Measurements from ENCODE around the gene RASGRF1. TPM values are rescaled to one million over a fixed set of nuclear protein-coding genes. Genes with fewer than 3 reads are reported as not detected.

Gene RASGRF1
- total and polyA plus RNA-seq, 7 donors: 0.14 to 1.2 (median 0.58) TPM; not detected in 1

DNA sequence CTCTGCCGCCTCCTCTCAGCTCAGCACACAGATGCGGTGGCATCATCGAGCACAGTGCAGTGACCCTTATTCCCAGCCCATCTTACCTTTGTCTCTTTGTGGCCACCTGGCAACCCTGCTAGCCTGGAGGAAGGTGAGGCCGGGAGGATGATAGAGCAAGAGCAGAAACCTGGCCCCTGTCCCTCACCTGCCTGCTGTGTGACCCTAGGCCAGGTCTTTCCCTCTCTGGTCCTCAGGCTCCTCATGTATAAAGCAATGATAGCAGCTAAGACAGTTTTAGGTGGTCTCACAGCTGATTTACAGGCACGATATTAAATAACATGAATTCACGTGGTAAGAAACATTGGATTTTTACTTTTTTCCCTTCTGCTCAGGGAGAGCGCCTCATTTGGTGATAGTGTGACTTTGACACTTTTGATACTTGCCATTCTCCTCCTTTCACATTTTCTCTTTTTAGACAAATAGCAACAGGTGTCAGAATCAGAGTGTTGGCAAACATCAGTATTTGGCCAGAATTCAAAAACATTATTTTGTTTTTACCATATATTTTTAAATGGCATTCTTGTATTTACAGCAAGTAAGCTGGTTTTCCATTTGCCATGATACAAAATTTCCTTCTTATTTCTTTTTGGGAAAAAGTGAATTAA lies 116.2 kb downstream of the RASGRF1 start:
- intact Hi-C loops (cut with DNase I): no loop called here
- TF ChIP-seq, protein P1, sequence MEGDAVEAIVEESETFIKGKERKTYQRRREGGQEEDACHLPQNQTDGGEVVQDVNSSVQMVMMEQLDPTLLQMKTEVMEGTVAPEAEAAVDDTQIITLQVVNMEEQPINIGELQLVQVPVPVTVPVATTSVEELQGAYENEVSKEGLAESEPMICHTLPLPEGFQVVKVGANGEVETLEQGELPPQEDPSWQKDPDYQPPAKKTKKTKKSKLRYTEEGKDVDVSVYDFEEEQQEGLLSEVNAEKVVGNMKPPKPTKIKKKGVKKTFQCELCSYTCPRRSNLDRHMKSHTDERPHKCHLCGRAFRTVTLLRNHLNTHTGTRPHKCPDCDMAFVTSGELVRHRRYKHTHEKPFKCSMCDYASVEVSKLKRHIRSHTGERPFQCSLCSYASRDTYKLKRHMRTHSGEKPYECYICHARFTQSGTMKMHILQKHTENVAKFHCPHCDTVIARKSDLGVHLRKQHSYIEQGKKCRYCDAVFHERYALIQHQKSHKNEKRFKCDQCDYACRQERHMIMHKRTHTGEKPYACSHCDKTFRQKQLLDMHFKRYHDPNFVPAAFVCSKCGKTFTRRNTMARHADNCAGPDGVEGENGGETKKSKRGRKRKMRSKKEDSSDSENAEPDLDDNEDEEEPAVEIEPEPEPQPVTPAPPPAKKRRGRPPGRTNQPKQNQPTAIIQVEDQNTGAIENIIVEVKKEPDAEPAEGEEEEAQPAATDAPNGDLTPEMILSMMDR (IDR thresholded peaks at IDR 0.05): no peak
- TF ChIP-seq POLR2A (IDR thresholded peaks at IDR 0.05) (no peak), EP300 (IDR thresholded peaks at IDR 0.05) (no peak), POLR2AphosphoS5 (IDR thresholded peaks at IDR 0.05) (no peak)
- Histone ChIP-seq H3K9me3 (no peaks in the 10 kb centered on the region), H3K36me3 (no peaks in the 10 kb centered on the region), H3K4me3 (no peak overlapping the region), H3K4me1 (peaks cover 0 to 13% (median 5%) of the 10 kb centered on the region in 4 donors), H3K27me3 (no peaks in the 10 kb centered on the region), H3K27ac (no peak overlapping the region)
- 95 to 97% methylated on average over 7 of the region's 7 CpGs for WGBS, 2 donors
- no peak for DNase-seq

DNA sequence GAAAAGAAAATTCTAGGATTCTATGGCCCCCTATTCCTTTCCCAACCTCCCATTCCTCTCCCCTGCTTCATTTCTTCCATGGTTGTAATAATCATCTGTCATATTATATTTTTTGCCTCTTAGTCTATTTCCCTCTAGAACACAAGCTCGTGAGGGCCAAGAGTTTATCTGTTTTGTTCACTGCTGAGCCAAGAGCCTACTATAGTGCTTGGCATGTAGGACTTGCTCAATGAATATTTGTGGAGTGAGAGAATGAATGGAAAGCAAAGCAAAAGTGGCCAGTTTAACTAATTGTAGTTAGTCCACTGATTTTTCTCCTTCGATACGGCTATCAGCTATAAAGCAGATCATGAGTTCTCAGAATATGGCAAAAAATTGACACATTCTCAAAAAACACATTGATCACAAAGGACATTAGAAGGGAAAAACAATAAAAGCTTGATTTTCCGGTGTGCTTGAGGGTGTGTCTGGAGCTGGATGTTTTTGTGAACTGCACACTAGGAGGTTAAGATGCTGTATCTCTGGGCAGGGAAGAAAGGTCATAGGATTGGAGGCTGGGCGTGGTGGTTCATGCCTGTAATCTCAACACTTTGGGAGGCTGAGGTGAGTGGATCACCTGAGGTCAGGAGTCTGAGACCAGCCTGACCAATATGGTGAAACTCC lies 120.8 kb downstream of the RASGRF1 start:
- WGBS, 2 donors: 65 to 82% methylated on average over 5 of the region's 5 CpGs
- Histone ChIP-seq H3K4me3 (no peak overlapping the region), H3K27ac (peak overlapping the region in 1 of 4 donors; percentile 22)

DNA sequence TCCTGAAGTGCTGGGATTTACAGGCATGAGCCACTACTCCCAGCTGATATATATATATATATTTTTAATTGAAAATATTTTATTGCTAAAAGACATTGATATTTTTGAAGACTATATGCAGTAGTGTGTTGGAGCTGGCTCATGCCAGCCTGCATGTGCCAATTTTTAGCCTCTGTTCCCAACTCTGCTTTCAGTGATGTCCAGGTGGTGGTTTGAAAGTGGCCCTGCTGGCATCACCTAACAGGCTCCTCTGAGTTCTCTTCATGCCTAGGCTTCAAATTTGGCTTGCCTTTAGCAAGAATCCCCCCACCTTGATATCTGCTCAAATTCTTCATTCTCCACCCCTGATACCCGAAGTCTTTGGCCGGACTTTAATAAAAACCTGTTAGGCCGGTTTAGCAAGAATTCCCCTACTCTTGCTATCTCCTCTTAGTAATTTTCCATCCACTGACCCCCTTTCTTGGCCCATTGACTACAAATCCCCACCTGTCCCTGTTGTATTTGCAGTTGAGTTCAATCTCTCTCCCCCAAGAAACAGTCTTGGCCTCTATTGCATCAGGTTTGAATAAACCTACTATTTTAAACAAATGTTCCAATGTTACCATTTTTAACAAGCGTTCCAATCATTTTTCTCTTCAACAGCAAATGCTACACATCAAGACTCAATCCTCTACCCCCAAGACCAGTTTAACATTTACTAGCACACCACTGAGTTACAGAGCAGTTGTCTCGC lies 121.9 kb downstream of the RASGRF1 start:
- intact Hi-C loops (cut with DNase I): no loop called here
- WGBS, 2 donors: 58 to 83% methylated on average over 5 of the region's 5 CpGs
- Histone ChIP-seq H3K27ac (no peak overlapping the region), H3K4me3 (no peak overlapping the region), H3K27me3 (no peaks in the 10 kb centered on the region), H3K4me1 (peaks cover 0 to 9% (median 4%) of the 10 kb centered on the region in 4 donors), H3K9me3 (no peaks in the 10 kb centered on the region), H3K36me3 (no peaks in the 10 kb centered on the region)
- TF ChIP-seq EP300 (IDR thresholded peaks at IDR 0.05): no peak
- TF ChIP-seq POLR2AphosphoS5 (IDR thresholded peaks at IDR 0.05): no peak
- TF ChIP-seq, protein P1 (IDR thresholded peaks at IDR 0.05): no peak
- no peak for TF ChIP-seq POLR2A (IDR thresholded peaks at IDR 0.05)
- DNase-seq: no peak

More for the DNA sequence above, 120.8 kb downstream of the RASGRF1 start:
- Histone ChIP-seq H3K36me3 (no peaks in the 10 kb centered on the region), H3K4me1 (peaks cover 0 to 9% (median 4%) of the 10 kb centered on the region in 4 donors), H3K27me3 (no peaks in the 10 kb centered on the region), H3K9me3 (no peaks in the 10 kb centered on the region)
- intact Hi-C loops (cut with DNase I): no loop called here
- TF ChIP-seq EP300 (IDR thresholded peaks at IDR 0.05) (no peak), POLR2A (IDR thresholded peaks at IDR 0.05) (no peak), POLR2AphosphoS5 (IDR thresholded peaks at IDR 0.05) (no peak)
- TF ChIP-seq, protein P1 (IDR thresholded peaks at IDR 0.05): no peak
- no peak for DNase-seq

DNA sequence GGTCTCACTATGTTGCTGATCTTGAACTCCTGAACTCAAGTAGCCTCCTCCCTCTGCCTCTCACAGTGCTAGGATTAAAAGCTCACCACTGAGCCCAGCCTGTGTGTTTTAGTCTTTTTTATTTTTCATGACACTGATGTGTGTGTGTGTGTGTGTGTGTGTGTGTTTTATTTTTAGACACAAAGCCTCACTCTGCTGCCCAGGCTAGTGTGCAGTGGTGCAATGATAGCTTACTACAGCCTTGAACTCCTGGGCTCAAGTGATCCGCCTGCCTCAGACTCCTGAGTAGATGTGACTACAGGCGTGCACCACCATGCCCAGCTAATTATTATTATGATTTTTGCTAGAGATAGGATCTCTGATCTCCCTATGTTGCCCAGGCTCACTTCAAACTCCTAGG lies 122.5 kb downstream of the RASGRF1 start:
- no peak overlapping the region for H3K27ac ChIP-seq
- intact Hi-C loops (cut with DNase I): no loop called here
- no peaks in the 10 kb centered on the region for H3K9me3 ChIP-seq
- 91 to 92% methylated on average over 2 of the region's 2 CpGs for WGBS, 2 donors
- no peak for DNase-seq
- TF ChIP-seq POLR2AphosphoS5 (IDR thresholded peaks at IDR 0.05): no peak
- TF ChIP-seq POLR2A (IDR thresholded peaks at IDR 0.05): no peak
- TF ChIP-seq, protein P1 (IDR thresholded peaks at IDR 0.05): no peak
- no peak for TF ChIP-seq EP300 (IDR thresholded peaks at IDR 0.05)
- H3K27me3 ChIP-seq: no peaks in the 10 kb centered on the region
- H3K4me1 ChIP-seq: peaks cover 0 to 9% (median 4%) of the 10 kb centered on the region in 4 donors
- H3K4me3 ChIP-seq: no peak overlapping the region
- H3K36me3 ChIP-seq: no peaks in the 10 kb centered on the region
